ENCODE results near the gene RAD18. TPM values are rescaled to one million over a fixed set of nuclear protein-coding genes. Genes with fewer than 3 reads are reported as not detected.

The RAD18 gene
- polyA plus RNA-seq, 1 of the 3 experiments (the other 2 are of a cell fraction): 5.7 TPM

DNA sequence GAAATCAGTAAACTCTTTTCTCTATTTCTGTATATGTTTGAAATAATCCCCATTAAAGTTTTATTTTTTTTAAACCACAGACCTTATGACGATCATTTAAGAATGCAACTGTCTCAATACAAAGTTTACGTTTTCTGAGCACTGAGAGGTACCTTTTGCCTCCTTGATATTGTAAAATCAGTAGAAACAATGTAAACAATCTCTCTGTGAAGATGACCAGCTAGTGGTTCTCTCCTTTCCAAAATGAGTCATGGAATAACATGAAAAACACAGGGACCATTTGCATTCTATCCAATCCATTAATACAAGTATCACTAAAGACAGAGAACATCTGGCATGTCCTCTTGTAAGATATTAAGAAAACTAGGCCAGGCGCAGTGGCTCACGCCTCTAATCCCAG lies 48.8 kb downstream of the RAD18 start:
- H3K9me2 ChIP-seq: no peaks in the 10 kb centered on the region
- H3K27me3 ChIP-seq (ENCODE audit: insufficient read depth): no peaks in the 10 kb centered on the region
- H3K36me3 ChIP-seq (replicated peaks in 1 of 2; ENCODE audit: control insufficient read depth in 1 of 2, insufficient read depth in 2 of 2, low read length in 1 of 2): peaks cover 15 to 41% of the 10 kb centered on the region in 2 experiments
- H3K27ac ChIP-seq (ENCODE audit: low read depth in 2 of 2, low read length in 1 of 2): no peak overlapping the region
- H3K79me2 ChIP-seq (ENCODE audit: insufficient read depth): no peaks in the 10 kb centered on the region
- H3K9me3 ChIP-seq: no peaks in the 10 kb centered on the region
- ChIA-PET POLR2A (no interaction called here), CTCF (interaction anchor here (1.2 kb wide), 1 partner anchor 26 kb away, joined by 3 read pairs; no protein-coding TSS in a partner anchor)
- H2AFZ ChIP-seq (ENCODE audit: low read depth): no peak overlapping the region
- no peaks in the 10 kb centered on the region for H3F3A ChIP-seq (replicated peaks; ENCODE audit: insufficient read depth)
- no peak overlapping the region for H3K4me2 ChIP-seq
- H3K9ac ChIP-seq: no peak overlapping the region
- H4K20me1 ChIP-seq (ENCODE audit: insufficient read depth): no peaks in the 10 kb centered on the region
- 96% methylated on average over 4 of the region's 4 CpGs for WGBS (ENCODE audit: low lambda C conversion rate)
- no peaks in the 10 kb centered on the region; a peak in 1 of 4 replicates for H3K4me1 ChIP-seq (ENCODE audit: control insufficient read depth in 1 of 2, insufficient read depth in 2 of 2, low read depth in 1 of 2, low read length in 1 of 2)
- no peak overlapping the region for H3K4me3 ChIP-seq (ENCODE audit: low read depth in 2 of 2, low read length in 1 of 2)
- no peak for TF ChIP-seq TAF1 (IDR thresholded peaks at IDR 0.05; ENCODE audit: borderline replicate concordance, low read depth, low read length)
- TF ChIP-seq, protein P1, sequence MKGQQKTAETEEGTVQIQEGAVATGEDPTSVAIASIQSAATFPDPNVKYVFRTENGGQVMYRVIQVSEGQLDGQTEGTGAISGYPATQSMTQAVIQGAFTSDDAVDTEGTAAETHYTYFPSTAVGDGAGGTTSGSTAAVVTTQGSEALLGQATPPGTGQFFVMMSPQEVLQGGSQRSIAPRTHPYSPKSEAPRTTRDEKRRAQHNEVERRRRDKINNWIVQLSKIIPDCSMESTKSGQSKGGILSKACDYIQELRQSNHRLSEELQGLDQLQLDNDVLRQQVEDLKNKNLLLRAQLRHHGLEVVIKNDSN (IDR thresholded peaks at IDR 0.05; ENCODE audit: borderline replicate concordance, low read depth): no peak
- TF ChIP-seq ELF1 (IDR thresholded peaks at IDR 0.05): no peak
- no peak for TF ChIP-seq FOXM1 (IDR thresholded peaks at IDR 0.05; ENCODE audit: low read depth)
- TF ChIP-seq CHD2 (IDR thresholded peaks at IDR 0.05; ENCODE audit: low read length, partially characterized antibody): no peak
- DNase-seq: no peak

DNA sequence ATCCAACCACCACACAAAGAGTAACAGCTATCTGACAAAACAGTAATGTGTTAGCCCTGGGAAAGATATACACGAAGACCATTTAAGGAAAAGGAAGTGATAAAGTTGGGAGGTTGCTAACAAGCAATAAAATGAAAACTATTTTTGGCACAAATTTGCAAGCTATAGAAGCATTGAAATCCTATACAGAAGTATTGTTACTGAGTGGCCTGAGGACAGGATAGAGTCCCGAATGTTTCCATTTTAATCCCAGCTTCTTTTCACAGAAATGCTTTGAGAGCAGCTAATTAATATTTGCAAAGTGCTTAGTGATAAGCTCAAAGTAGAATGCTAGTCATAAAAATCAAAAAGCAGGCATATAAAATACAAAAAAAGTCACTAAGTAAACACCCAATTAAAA lies 51.5 kb downstream of the RAD18 start:
- Histone ChIP-seq H3K4me2 (no peak overlapping the region), H3K27ac (ENCODE audit: low read depth in 2 of 2, low read length in 1 of 2) (no peak overlapping the region), H3K27me3 (ENCODE audit: insufficient read depth) (no peaks in the 10 kb centered on the region), H3K9me3 (no peaks in the 10 kb centered on the region), H3F3A (replicated peaks; ENCODE audit: insufficient read depth) (no peaks in the 10 kb centered on the region), H2AFZ (ENCODE audit: low read depth) (no peak overlapping the region), H3K9ac (no peak overlapping the region), H3K4me3 (ENCODE audit: low read depth in 2 of 2, low read length in 1 of 2) (no peak overlapping the region), H3K79me2 (ENCODE audit: insufficient read depth) (no peaks in the 10 kb centered on the region), H3K36me3 (replicated peaks in 1 of 2; ENCODE audit: control insufficient read depth in 1 of 2, insufficient read depth in 2 of 2, low read length in 1 of 2) (peaks cover 15 to 43% of the 10 kb centered on the region in 2 experiments), H3K9me2 (no peaks in the 10 kb centered on the region), H3K4me1 (ENCODE audit: control insufficient read depth in 1 of 2, insufficient read depth in 2 of 2, low read depth in 1 of 2, low read length in 1 of 2) (peaks cover 0 to 6% of the 10 kb centered on the region in 2 experiments; a peak in 2 of 4 replicates), H4K20me1 (ENCODE audit: insufficient read depth) (no peaks in the 10 kb centered on the region)
- CTCF ChIA-PET: interaction anchor here (2.3 kb wide), 1 partner anchor 142 kb away, joined by 10 read pairs; the partner anchor contains the start of gene OXTR
- POLR2A ChIA-PET: no interaction called here
- TF ChIP-seq MXI1 (IDR thresholded peaks at IDR 0.05; ENCODE audit: low read depth, low read length): no peak
- TF ChIP-seq YY1 (IDR thresholded peaks at IDR 0.05; ENCODE audit: low read depth): no peak
- no peak for TF ChIP-seq GABPA (IDR thresholded peaks at IDR 0.05; ENCODE audit: low read depth)
- TF ChIP-seq MEF2A (IDR thresholded peaks at IDR 0.05; ENCODE audit: borderline replicate concordance, low read depth): no peak
- no peak for TF ChIP-seq RFX5 (IDR thresholded peaks at IDR 0.05; ENCODE audit: low read length)
- TF ChIP-seq FOXM1 (IDR thresholded peaks at IDR 0.05; ENCODE audit: low read depth): no peak
- TF ChIP-seq EZH2phosphoT487 (IDR thresholded peaks at IDR 0.05; ENCODE audit: borderline replicate concordance, low read depth): no peak
- TF ChIP-seq SIN3A (IDR thresholded peaks at IDR 0.05; ENCODE audit: borderline replicate concordance, low read depth, low read length): no peak
- TF ChIP-seq RXRA (IDR thresholded peaks at IDR 0.05; ENCODE audit: borderline replicate concordance, low read depth): no peak
- no peak for TF ChIP-seq RCOR1 (IDR thresholded peaks at IDR 0.05; ENCODE audit: low read length)
- TF ChIP-seq SMC3 (IDR thresholded peaks at IDR 0.05; ENCODE audit: low read depth, low read length): no peak
- no peak for TF ChIP-seq EP300 (IDR thresholded peaks at IDR 0.05; ENCODE audit: borderline replicate concordance in 1 of 2, low read depth in 1 of 2, low read length in 1 of 2)
- no peak for TF ChIP-seq TAF1 (IDR thresholded peaks at IDR 0.05; ENCODE audit: borderline replicate concordance, low read depth, low read length)
- TF ChIP-seq, protein P1 (IDR thresholded peaks at IDR 0.05; ENCODE audit: borderline replicate concordance, low read depth): no peak
- TF ChIP-seq TEAD4 (IDR thresholded peaks at IDR 0.05; ENCODE audit: borderline replicate concordance, insufficient read depth): no peak
- TF ChIP-seq FOXJ3 (CRISPR knock-in tag; IDR thresholded peaks at IDR 0.05): no peak
- no peak for TF ChIP-seq TCF12 (IDR thresholded peaks at IDR 0.05)
- TF ChIP-seq, protein P2, sequence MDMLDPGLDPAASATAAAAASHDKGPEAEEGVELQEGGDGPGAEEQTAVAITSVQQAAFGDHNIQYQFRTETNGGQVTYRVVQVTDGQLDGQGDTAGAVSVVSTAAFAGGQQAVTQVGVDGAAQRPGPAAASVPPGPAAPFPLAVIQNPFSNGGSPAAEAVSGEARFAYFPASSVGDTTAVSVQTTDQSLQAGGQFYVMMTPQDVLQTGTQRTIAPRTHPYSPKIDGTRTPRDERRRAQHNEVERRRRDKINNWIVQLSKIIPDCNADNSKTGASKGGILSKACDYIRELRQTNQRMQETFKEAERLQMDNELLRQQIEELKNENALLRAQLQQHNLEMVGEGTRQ (IDR thresholded peaks at IDR 0.05; ENCODE audit: borderline replicate concordance, low read depth, low read length): no peak
- TF ChIP-seq NFIC (IDR thresholded peaks at IDR 0.05; ENCODE audit: borderline replicate concordance): no peak
- TF ChIP-seq NRF1 (IDR thresholded peaks at IDR 0.05; ENCODE audit: low read depth, low read length): no peak
- DNase-seq: no peak
- WGBS (ENCODE audit: low lambda C conversion rate): 83% methylated on average over 2 of the region's 2 CpGs

Measured in SK-N-SH (cell line).